Stimulated activated CD8-positive, alpha-beta memory T cell treated with anti-CD3 and anti-CD28 coated beads, Interleukin-7, amount 100 ng/mL, for 24 hours (primary cell): ENCODE measurements around the gene ROMO1.
"Not testable (repeated sequence)": the region's sequence is repeated elsewhere in the genome, so short reads cannot be mapped to it uniquely, and the experiment has no call there.

Experiments used
- DNase-seq: peaks from one replicate; pipeline ENCODE4 v3.0.0-alpha.2; 2020; ENCODE audit warnings: low read depth

The ROMO1 gene

GRCh38 chr20:35681960-35682359, 17.2 kb upstream of the ROMO1 start:
- DNase-seq, result no peak

DNA sequence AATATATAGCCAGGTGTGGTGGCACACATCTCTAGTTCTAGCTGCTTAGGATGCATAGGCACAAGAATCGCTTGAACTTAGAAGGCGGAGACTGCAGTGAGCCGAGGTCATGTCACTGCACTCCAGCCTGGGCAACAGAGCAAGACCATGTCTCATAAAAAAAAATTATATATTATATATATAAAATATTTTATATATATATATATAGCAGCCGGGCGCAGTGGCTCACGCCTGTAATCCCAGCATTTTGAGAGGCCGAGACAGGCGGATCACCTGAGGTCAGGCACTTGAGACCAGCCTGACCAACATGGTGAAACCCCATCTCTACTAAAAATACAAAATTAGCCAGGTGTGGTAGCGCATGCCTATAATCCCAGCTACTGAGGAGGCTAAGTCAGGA, 13.8 kb upstream of the ROMO1 start:
- not testable (repeated sequence) for DNase-seq

DNA sequence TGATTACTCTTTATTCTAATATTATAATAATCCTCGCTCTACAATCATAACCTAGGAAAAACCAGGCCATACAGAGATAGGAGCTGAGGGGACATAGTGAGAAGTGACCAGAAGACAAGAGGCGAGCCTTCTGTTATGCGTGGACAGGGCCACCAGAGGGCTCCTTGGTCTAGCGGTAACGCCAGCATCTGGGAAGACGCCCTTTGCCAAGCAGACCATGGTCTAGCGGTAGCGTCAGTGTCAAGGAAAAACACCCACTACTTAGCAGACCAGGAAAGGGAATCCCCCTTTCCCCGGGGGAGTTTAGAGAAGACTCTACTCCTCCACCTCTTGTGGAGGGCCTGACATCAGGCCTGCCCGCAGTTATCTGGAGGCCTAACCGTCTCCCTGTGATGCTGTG, 12.3 kb upstream of the ROMO1 start:
- not testable (repeated sequence) for DNase-seq

DNA sequence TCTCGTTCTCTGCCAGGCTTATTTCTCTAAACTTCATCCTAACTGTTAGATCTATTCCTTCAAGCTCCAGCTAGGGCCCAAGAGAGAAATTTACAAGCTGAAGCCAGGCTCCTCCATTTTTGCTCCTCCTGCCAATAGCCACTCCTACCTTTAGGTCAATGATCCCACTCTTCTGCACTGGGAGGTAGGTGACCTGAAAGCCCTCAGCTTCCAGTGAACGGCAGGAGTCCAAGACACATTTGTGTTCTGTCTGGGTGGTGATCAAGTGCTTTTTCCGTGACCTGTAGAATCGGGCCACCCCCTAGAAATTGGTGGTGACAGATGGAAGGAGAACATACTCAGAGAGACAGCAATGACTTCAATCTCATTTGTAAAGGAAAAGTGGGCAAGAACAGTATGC, 8.9 kb upstream of the ROMO1 start:
- no peak for DNase-seq

DNA sequence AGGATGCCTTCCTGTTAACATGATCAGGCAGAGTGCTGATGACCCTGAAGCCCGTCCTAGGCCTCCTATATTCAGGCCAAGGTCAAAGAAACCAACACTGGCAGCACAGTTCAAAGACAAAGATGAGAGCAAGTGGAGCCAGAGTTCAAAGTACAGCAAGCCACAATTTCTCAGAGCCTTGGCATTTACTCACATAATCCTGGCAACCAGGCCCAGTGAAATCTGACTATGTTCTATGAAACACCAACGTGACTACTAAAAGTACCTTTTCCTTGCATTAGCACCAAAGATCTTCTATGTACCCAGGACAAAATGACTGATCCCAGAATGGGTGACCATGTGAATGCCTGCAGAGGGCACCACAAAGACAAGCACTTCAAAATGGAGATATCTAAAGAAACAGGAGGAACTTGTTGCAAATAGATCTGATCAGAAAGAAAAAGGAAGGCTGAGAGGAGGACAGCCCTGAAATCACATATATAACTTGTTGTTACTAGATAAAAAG, 3.9 kb upstream of the ROMO1 start:
- DNase-seq, result no peak

DNA sequence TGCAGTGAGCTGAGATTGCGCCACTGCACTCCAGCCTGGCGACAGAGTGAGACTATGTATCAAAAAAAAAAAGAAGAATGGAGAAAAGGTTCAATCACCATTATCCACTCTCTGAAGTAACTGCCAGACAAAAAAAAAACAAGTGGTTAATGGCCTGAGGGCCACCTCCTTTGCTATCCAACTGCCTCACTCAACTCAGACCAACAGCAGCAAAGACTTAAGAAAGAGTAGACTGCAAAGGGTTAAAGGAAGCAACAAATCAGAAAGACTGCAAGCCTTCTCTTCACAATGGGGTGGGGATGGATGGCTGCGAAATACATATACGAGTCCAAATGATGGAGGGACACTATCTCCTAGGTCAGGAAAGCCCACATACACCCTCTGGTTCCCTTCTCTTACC, 3.2 kb upstream of the ROMO1 start:
- DNase-seq, result no peak

DNA sequence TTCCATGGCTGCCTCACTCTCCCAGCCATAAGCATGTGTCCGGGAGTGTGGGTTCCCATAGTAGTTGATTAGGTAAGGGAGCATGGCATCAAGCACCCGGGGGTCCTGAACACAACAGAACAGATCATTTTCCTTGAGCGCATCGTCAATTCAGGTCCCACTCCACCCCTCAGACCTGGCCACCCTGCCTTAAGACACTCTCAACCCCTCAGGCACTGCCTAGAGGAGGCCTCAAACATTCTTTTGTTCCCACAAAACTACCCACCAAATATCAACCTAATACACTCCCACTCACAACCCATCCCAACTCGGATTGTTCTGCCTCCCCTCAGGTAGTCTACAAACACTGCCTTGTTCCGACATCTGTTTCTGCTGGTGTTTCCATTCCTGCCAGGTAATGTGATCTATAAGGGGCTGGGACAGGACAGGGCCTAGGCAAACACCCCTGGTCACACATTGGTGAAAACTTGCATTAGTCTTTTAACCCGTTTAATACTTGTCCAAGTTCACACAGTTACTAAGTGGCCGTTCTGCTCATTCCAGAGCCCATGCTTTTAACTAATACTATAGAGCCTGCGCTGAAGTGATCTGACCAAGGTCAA, 1.4 kb upstream of the ROMO1 start:
- DNase-seq, result no peak

DNA sequence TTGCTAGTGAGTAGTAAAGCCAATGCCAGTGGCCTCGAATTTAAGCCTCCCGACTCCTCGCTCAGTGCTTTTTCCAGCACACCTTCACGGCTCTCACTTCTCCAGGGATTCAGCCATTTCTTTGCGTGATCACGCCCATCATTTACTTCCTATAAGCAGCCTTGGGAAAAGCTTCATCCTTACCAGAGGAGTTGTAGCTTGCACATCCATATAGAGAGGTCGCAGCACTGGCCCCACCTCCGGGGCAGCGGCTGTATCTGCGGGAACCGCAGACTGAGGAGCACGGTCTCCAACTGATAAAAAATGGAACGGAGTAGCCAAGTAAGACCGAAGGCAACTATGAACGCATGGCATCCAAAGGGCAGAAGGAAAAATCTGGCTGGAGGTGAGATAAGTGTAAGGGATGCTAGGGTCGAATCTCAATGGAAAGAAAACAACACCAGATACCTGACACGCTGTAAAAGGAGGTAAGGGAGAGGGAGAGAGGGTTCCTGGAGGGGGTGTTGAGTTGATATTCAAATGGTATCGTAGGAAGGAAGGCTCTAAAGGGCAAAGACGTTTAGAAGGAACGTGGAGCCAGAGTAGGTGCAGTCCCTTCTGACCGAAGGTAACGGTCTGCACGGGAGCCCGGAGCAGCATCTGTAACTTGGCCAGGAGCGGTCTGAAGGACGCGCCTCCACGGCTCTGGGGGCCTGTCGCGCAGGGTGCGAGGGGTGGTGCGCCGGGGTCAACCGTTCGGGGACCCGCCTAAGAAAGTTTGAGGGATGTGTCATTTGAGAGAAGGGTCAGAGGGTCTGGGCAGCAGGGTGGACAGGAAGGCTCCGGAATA, 693 bp upstream of the ROMO1 start:
- DNase-seq, result no peak

DNA sequence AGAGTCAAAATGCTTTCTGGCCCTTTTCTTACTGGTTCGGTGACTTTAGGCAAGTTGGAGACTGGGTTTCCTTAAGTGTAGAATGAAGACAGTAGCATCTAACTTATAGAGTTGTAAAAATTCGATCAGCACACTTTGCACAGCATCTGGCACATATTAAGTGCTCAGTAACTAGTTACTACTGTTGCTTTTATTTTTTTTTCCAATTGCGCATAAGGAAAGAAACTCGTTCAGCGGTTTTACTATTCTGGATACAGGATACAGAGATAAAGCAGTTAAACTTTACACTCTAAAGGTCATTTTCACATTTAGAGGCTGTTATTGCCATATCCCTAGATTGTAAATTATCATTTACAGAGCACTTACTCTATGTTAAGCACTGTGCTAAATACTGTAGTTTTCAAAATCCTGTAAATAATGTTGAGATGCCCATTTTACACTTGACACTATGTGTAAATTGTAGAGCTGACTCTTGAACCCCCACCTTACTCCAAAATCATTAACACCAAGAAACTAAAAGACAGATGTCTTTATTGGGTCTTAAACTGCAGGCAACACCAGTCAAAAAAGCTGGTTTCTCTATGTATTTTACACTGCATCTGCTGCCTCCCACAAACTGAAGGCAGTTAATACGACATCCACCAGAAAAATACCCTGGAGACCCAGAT, 886 bp downstream of the ROMO1 start:
- no peak for DNase-seq

DNA sequence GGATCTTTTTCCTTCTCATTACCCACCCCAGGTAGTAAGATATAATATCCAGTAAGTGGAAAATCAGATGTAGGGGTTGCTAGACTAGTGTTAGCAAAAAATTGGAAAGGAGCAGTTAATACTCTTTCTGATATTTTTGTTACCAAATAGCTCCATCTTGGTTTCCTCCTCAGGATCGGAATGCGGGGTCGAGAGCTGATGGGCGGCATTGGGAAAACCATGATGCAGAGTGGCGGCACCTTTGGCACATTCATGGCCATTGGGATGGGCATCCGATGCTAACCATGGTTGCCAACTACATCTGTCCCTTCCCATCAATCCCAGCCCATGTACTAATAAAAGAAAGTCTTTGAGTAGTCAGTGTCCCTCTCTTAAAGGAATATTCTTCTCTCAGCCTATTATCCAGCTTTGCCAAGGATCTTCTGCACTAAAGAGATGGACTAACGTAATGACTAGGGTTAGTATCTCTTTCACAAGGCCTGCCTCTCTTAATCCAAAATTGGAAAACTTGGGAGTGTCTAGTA, 1.5 kb downstream of the ROMO1 start:
- DNase-seq, result no peak

DNA sequence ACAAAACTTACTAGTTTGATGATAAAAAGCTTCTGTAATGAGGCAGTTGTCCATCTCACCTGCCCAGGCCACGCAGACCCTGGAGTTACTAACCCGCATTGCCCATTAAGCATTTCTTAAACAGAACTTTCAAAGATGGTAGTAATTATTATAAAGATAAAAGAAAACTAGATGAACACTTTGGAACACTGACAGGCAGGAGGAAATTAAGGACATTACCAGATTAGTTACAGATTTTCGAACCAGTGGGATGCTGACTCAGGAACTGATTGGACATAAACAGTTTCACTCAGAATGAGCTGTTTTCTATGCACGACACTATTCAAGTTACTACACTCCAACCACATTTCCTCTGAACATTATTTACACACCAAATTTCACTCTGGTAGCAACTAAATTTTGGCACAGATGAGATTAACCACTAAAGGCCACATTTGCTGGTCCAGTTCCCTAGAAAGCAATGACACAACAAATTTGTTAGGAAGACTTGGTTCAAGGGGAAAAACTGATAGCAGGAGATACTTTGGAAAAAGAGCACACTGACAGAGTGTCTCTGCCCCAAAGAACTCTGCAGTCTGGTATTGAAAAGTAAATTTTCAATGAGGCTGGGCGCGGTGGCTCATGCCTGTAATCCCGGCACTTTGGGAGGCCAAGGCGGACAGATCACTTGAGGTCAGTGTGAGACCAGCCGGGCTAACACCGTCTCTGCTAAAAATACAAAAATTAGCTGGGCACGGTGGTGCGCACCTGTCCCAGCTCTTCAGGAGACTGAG, 3.0 kb downstream of the ROMO1 start:
- no peak for DNase-seq

DNA sequence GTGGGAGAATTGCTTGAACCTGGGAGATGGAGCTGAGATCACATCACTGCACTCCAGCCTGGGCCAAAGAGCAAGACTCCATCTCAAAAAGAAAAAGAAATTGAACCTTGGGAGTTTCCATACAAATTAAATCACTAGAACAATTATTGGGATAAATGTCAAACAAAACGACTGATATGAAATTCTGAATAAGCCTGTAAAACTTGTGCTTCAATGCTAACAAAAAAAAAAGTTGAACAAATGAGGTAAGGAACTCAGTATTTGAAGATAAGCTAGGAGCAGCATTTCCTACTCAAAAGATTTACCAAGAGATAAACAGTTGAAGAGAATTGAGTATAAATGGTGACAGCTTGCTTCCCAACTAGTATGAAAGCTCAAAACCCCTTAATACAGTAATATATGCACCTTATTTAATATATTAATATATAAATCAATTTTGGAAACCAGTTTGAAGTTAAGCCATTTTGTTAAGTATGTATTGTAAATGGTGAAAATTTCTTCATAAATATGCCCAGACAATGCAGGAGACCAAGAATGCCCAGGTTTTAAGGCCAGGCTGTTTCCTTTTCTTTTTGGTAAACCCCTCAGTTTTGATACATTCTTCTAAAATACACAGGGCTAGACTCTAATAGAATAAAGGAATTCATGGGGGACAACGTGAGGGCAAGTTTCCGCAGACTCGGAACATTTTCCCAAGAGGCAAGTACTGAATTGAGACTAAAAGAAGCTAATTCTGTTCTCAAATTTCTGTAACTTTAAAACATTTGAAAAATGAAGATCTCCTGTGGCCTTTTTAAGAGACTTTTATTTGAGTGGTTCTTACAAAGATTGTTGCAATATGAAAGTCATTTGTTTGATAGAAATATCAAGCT, 3.9 kb downstream of the ROMO1 start:
- DNase-seq, result no peak

DNA sequence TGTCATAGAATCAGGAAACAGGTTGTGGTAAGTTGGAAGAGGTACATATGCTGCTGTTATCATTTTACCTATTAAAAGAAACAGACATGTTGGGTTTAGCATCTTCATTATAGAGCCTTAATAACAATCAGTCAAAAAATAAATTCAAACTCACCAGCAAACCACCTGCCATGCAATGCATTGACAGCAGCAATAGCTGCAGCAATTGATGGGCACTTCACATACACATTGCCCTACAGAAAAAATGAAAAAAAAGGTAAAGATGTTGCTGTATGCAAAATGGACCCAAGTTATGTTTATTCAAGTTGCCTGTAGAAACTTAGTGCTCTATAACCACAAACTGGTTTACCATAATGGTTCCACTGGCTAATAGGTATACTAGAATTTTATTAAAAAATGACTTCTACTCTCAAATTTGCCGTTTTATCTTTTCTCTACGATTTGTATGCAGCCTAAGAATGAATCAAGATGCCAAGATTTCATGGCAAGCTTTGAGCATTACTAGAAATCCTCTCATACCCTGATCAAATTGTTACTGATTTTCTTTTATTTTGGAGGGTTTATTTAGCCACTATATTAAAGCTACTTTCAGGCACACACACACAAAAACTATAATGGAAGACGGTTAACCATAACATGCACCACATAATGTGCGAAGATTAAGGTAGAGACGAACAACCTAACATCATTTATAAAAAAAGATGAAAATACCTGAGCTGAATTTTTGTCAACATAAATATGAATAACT, 5.5 kb downstream of the ROMO1 start:
- DNase-seq, result no peak

- DNase-seq, result not testable (repeated sequence)
Measured at GRCh38 chr20:35705894-35706293, 6.7 kb downstream of the ROMO1 start.

GRCh38 chr20:35706591-35707529, 7.7 kb downstream of the ROMO1 start:
- DNase-seq, result not testable (repeated sequence)

DNA sequence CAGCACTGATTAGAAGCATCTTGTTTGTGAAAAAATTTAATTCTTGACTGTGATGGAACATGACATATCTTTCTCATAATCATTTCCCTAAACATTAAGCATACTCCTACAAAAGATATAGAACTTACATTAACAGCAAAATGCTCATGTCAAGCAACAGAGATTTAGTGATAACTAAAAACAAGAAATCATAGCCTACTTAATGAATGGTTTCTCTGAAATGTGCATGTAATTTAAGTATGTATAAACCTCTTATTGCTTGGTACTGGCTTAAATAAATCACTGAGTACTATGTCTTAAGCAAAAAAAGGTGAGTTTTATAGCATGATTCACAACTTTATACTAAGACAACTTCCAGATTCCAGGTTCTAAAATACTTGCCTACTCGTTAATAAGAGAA, 9.3 kb downstream of the ROMO1 start:
- no peak for DNase-seq

DNA sequence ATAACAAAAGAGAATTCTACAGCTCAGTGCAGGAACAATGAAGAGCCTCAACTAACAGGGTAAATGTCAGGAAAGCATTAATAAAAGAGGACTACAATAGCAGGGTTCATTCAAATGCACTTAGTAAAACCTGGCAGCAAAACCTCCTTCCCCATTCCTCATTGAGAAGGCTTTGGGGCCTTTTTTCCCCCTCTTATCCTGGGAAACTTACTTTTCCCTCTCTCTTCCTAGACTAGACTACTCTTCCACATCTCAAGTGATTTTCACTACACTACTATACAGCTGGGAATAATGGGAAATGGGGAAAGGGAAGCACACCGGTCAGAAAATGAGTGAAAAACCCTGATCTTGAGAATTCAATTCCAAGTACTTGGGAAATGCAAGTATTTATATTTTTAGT, 10.1 kb downstream of the ROMO1 start:
- DNase-seq, result no peak

GRCh38 chr20:35710039-35710438, 10.8 kb downstream of the ROMO1 start:
- no peak for DNase-seq
